Endothelial cell of umbilical vein (primary cell): Measurements from ENCODE around the gene SERGEF.

Source experiments
- CTCF ChIP-seq, 2 donors: IDR thresholded peaks; 1 replicate in 1 of 2; 2 replicates in 1 of 2; pipeline ENCODE4 v1.5.1; 2011; ENCODE audit warnings: low read length in 2 of 2, mild to moderate bottlenecking in 2 of 2, moderate library complexity in 2 of 2, control low read depth in 1 of 2, inconsistent platforms in 1 of 2, low read depth in 1 of 2; ENCODE audit not compliant: insufficient read depth in 1 of 2; ENCODE audit errors: extremely low read depth in 1 of 2
- EZH2 ChIP-seq: IDR thresholded peaks from 2 replicates; pipeline ENCODE4 v1.6.1; 2012; ENCODE audit warnings: borderline replicate concordance, low read depth, mild to moderate bottlenecking, moderate library complexity, low read length, inconsistent platforms; ENCODE audit not compliant: severe bottlenecking
- FOS ChIP-seq: IDR thresholded peaks from 2 replicates; pipeline ENCODE4 v1.6.1; 2011; ENCODE audit warnings: mild to moderate bottlenecking, low read length, moderate library complexity, borderline replicate concordance; ENCODE audit not compliant: insufficient read depth
- JUN ChIP-seq: IDR thresholded peaks from 2 replicates; pipeline ENCODE4 v1.6.1; 2011; ENCODE audit warnings: borderline replicate concordance, low read depth; ENCODE audit not compliant: insufficient read length, insufficient read depth
- POLR2AphosphoS5 ChIP-seq: IDR thresholded peaks from 2 replicates; pipeline ENCODE4 v1.6.1; 2012; ENCODE audit warnings: low read depth, mild to moderate bottlenecking, control low read depth, low read length, moderate library complexity; ENCODE audit not compliant: insufficient read depth

DNA sequence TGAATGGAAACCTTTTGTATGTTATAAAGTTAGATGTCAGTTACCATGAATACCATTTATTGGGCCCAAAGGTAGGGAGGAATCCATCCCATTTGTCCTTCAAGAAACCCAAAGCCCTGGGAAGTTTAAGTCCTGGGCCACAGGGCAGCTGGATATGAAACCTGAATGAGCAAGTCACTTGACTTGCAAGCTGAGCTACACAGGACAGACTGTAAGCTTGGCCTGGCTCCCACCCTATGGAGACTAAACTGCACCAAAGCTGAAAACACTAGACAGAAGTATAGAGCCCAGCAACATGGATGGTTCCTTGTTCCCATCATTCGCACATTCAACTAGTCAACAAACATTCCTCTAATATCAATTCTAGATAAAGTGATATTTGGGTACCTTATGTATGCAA lies 207.0 kb downstream of the SERGEF start:
- TF ChIP-seq CTCF (IDR thresholded peaks at IDR 0.05; ENCODE audit: extremely low read depth in 1 of 2, insufficient read depth in 1 of 2, low read depth in 1 of 2, low read length in 2 of 2), result no peak
- no peak for TF ChIP-seq JUN
- TF ChIP-seq FOS, result no peak
- no peak for TF ChIP-seq EZH2
- no peak for TF ChIP-seq POLR2AphosphoS5
